Activated B cell treated with CpG ODN at 0.5 μM for 24 hours (primary cell): ENCODE data around the gene MYO16. TPM values are rescaled to one million over a fixed set of nuclear protein-coding genes. Genes with fewer than 3 reads are reported as not detected.

ENCODE experiments used
- ATAC-seq: fragments of 200-7000 bp; cut with Tn5 transposase; one replicate; pipeline ENCODE4 v1.10.0; 2021; ENCODE audit warnings: low read depth, mild to moderate bottlenecking, moderate library complexity
- CTCF ChIA-PET: fragments of 350-600 bp; sonication (Branson Sonifier 250); formaldehyde crosslinking; loops from one replicate; lab custom pipeline; 2021; ENCODE audit warnings: antibody characterized with exemption; lab: Charles Lee
- POLR2A ChIA-PET: fragments of 350-600 bp; sonication (Branson Sonifier 250); formaldehyde crosslinking; loops from one replicate; lab custom pipeline; 2021; ENCODE audit warnings: antibody characterized with exemption; lab: Charles Lee
- DNase-seq: peaks from one replicate; pipeline ENCODE4 v3.0.0; 2022
- H3K27ac Mint-ChIP-seq: one replicate; pipeline ENCODE4 v1.8.0; 2020; ENCODE audit warnings: mixed read lengths
- H3K27me3 Mint-ChIP-seq: one replicate; pipeline ENCODE4 v1.8.0; 2021; ENCODE audit warnings: mixed read lengths
- H3K36me3 Mint-ChIP-seq: one replicate; pipeline ENCODE4 v1.8.0; 2021; ENCODE audit warnings: low read depth, mixed read lengths
- H3K4me1 Mint-ChIP-seq: one replicate; pipeline ENCODE4 v1.8.0; 2021; ENCODE audit warnings: mixed read lengths
- H3K4me3 Mint-ChIP-seq: one replicate; pipeline ENCODE4 v1.8.0; 2020; ENCODE audit warnings: mild to moderate bottlenecking, mixed read lengths
- H3K9me3 Mint-ChIP-seq: one replicate; pipeline ENCODE4 v1.8.0; 2020; ENCODE audit warnings: mixed read lengths
- CTCF ChIP-seq: fragments of 200-600 bp; IDR thresholded peaks from one replicate; pipeline ENCODE4 v1.8.0; 2022; ENCODE audit warnings: antibody characterized with exemption, mild to moderate bottlenecking
- intact Hi-C: fragments of 100-400 bp; cut with micrococcal nuclease; formaldehyde crosslinking; loops from one replicate; pipeline ENCODE4 v1.15.1; 2024
- total RNA-seq: library from RNA; stranded (reverse); gene quantifications from 2 replicates; pipeline ENCODE4 v1.2.3, GENCODE V29; 2022

MYO16 gene
- total RNA-seq, 1 donor from 2014 or later = not detected

GRCh38 chr13:109145631-109146030 is 516.2 kb downstream of the MYO16 start:
- no peak overlapping the region for H3K4me3 Mint-ChIP-seq
- peak; percentile 64 for TF ChIP-seq CTCF
- no peaks in the 10 kb centered on the region for H3K4me1 Mint-ChIP-seq
- peak; percentile 71 for ATAC-seq
- no peak for DNase-seq
- intact Hi-C loops = loop anchor here (1.0 to 10.0 kb wide), 8 partner anchors 17 to 1267 kb away; no protein-coding TSS in a partner anchor
- POLR2A ChIA-PET = no interaction called here
- CTCF ChIA-PET = interaction anchor here (0.7 to 1.6 kb wide), 6 partner anchors 10 to 971 kb away, joined by 3 to 7 read pairs (median 4); no protein-coding TSS in a partner anchor
- H3K9me3 Mint-ChIP-seq = no peaks in the 10 kb centered on the region
- no peak overlapping the region for H3K27ac Mint-ChIP-seq
- H3K27me3 Mint-ChIP-seq = peaks cover 25% of the 10 kb centered on the region
- no peaks in the 10 kb centered on the region for H3K36me3 Mint-ChIP-seq

- CTCF ChIA-PET = interaction anchor here (0.7 to 1.6 kb wide), 6 partner anchors 10 to 970 kb away, joined by 3 to 7 read pairs (median 4); no protein-coding TSS in a partner anchor
Measured at GRCh38 chr13:109146393-109146792, 517.0 kb downstream of the MYO16 start.

GRCh38 chr13:109146912-109147647 is 517.7 kb downstream of the MYO16 start:
- ChIA-PET CTCF (interaction anchor here (0.9 to 1.6 kb wide), 2 partner anchors 15 to 970 kb away, joined by 3 to 6 read pairs; no protein-coding TSS in a partner anchor), POLR2A (no interaction called here)
- intact Hi-C loops = loop anchor here (5.0 to 10.0 kb wide), 4 partner anchors 45 to 185 kb away; no protein-coding TSS in a partner anchor
- no peak overlapping the region for H3K4me3 Mint-ChIP-seq
- H3K4me1 Mint-ChIP-seq = no peaks in the 10 kb centered on the region
- no peaks in the 10 kb centered on the region for H3K9me3 Mint-ChIP-seq
- no peak overlapping the region for H3K27ac Mint-ChIP-seq
- no peak for TF ChIP-seq CTCF
- H3K27me3 Mint-ChIP-seq = peaks cover 15% of the 10 kb centered on the region
- H3K36me3 Mint-ChIP-seq = no peaks in the 10 kb centered on the region
- no peak for ATAC-seq
- DNase-seq = no peak

More at GRCh38 chr13:109146393-109146792, 517.0 kb downstream of the MYO16 start:
- no peak for TF ChIP-seq CTCF
- DNase-seq (no peak), ATAC-seq (no peak)
- Mint-ChIP-seq H3K27me3 (peaks cover 21% of the 10 kb centered on the region), H3K9me3 (no peaks in the 10 kb centered on the region), H3K36me3 (no peaks in the 10 kb centered on the region), H3K4me3 (no peak overlapping the region), H3K27ac (no peak overlapping the region), H3K4me1 (no peaks in the 10 kb centered on the region)
- POLR2A ChIA-PET = no interaction called here
- intact Hi-C loops = loop anchor here (5.0 to 10.0 kb wide), 4 partner anchors 46 to 184 kb away; no protein-coding TSS in a partner anchor

- Mint-ChIP-seq H3K4me1 (no peaks in the 10 kb centered on the region), H3K4me3 (no peak overlapping the region), H3K36me3 (no peaks in the 10 kb centered on the region), H3K27me3 (peaks cover 7% of the 10 kb centered on the region), H3K27ac (no peak overlapping the region), H3K9me3 (no peaks in the 10 kb centered on the region)
- POLR2A ChIA-PET = no interaction called here
- no peak for DNase-seq
- CTCF ChIA-PET = interaction anchor here (0.9 to 1.0 kb wide), 2 partner anchors 12 to 642 kb away, joined by 3 read pairs; no protein-coding TSS in a partner anchor
- ATAC-seq = no peak
- no peak for TF ChIP-seq CTCF
- intact Hi-C loops = loop anchor here (5.0 to 10.0 kb wide), 4 partner anchors 44 to 186 kb away; no protein-coding TSS in a partner anchor
Measured at GRCh38 chr13:109148243-109148642, 518.8 kb downstream of the MYO16 start.

- DNase-seq = no peak
- ChIA-PET CTCF (no interaction called here), POLR2A (no interaction called here)
- no peak overlapping the region for H3K27ac Mint-ChIP-seq
- intact Hi-C loops = no loop called here
- TF ChIP-seq CTCF = no peak
- H3K4me1 Mint-ChIP-seq = no peaks in the 10 kb centered on the region
- no peaks in the 10 kb centered on the region for H3K9me3 Mint-ChIP-seq
- H3K4me3 Mint-ChIP-seq = no peak overlapping the region
- peaks cover 3% of the 10 kb centered on the region for H3K27me3 Mint-ChIP-seq
- H3K36me3 Mint-ChIP-seq = no peaks in the 10 kb centered on the region
- no peak for ATAC-seq
Measured at GRCh38 chr13:109150696-109151095, 521.3 kb downstream of the MYO16 start.
